Lower leg skin (tissue), 4 donors: ENCODE data around the gene ZC3H12C. TPM values are rescaled to one million over a fixed set of nuclear protein-coding genes. Genes with fewer than 3 reads are reported as not detected.

Experiments used
- DNase-seq, 2 donors: peaks; one replicate each; pipeline ENCODE4 v3.0.0-alpha.2; 2019; ENCODE audit warnings: low spot score in 2 of 2
- H3K4me3 ChIP-seq: fragments of 200-600 bp; sonication (generic); 2 replicates; pipeline ENCODE4 v1.5.1; 2017; ENCODE audit warnings: mild to moderate bottlenecking, low read depth; ENCODE audit not compliant: poor library complexity, severe bottlenecking
- POLR2A ChIP-seq, 2 donors: fragments of 450-650 bp; IDR thresholded peaks; one replicate each; pipeline ENCODE4 v1.6.1; 2016 to 2017; ENCODE audit warnings: antibody characterized with exemption in 2 of 2, mild to moderate bottlenecking in 1 of 2, moderate library complexity in 1 of 2
- WGBS, 2 donors: methylation state at CpG; one replicate each; pipeline ENCODE4 v1.1.5; 2018; 5-methylcytosine and 5-hydroxymethylcytosine counted together
- intact Hi-C: fragments of 100-400 bp; cut with DNase I; formaldehyde crosslinking; loops from one replicate; pipeline ENCODE4 v1.15.0; 2023; ENCODE audit warnings: low total_unique reads
- total RNA-seq, 4 donors: library from RNA; depleted of rRNA; stranded (reverse); fragments of >200 nt; gene quantifications; one replicate each; pipeline ENCODE4 v1.1.0, GENCODE V29; 2016
- TF ChIP-seq, protein P1 (sequence below), 3 donors: fragments of 450-650 bp; IDR thresholded peaks; one replicate each; pipeline ENCODE4 v1.5.1; 2016; ENCODE audit warnings: antibody characterized with exemption in 3 of 3, mild to moderate bottlenecking in 3 of 3, moderate library complexity in 2 of 3

ZC3H12C gene
- total RNA-seq, 4 donors from 2014 or later, result 13.7 to 22.6 (median 14.6) TPM

DNA sequence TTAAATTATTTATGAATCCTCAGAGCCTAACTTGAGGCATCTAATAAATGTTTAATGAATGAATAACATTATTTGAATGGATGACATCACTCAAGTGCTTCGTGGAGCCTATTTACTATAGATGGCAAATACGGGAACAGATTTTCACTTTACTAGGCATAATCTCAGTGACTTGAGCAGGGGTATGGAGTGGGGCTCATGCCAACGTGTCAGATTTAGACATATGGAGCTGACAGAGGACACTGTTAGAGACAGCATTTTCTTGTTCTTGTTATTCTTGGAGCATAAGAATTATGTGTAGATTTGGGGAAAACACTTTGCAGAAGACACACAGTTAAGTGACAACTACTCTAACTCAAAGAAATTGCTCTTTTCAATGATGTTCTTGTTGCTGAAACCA, 124.7 kb downstream of the ZC3H12C start:
- TF ChIP-seq POLR2A (IDR thresholded peaks at IDR 0.05), result no peak
- no peak for DNase-seq
- no peak overlapping the region for H3K4me3 ChIP-seq
- whole genome bisulfite sequencing, 2 donors, result 64 to 65% methylated on average over 3 of the region's 3 CpGs
- intact Hi-C loops, result no loop called here

DNA sequence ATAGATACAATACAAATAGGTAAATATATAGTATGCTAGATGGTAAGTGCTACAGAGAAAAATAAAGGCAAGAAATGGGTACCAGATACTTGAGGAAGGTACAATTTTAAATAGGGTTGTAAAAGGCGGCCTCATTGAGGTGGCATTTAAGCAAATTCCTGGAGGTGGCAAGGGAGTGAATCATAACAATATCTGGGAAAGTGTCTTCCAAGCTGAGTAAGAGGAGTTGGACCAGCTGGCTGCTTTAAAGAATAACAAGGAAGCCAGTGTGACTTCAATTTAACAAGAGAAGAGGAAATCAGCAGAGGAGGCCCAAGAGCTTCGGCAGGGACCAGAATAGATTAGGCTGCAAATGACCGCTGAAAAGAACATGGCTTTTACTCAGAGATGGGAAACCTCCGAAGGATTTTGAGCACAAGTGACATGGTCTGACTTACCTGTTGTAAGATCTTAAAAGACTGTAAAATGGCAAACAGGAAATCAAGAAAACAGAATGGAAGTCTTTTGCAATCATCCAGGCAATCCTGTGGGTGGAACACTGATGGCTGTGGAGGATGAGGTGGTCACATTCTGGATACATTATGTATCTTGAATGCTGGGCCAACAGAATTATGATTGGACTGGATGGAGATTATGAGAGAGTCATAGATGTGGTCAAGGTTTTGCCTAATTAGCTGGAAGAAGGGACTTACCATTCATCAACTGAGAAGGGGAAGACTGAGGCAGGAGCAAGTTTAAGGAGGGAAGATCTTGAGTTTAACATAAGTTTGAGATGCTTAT, 126.0 kb downstream of the ZC3H12C start:
- TF ChIP-seq, protein P1, sequence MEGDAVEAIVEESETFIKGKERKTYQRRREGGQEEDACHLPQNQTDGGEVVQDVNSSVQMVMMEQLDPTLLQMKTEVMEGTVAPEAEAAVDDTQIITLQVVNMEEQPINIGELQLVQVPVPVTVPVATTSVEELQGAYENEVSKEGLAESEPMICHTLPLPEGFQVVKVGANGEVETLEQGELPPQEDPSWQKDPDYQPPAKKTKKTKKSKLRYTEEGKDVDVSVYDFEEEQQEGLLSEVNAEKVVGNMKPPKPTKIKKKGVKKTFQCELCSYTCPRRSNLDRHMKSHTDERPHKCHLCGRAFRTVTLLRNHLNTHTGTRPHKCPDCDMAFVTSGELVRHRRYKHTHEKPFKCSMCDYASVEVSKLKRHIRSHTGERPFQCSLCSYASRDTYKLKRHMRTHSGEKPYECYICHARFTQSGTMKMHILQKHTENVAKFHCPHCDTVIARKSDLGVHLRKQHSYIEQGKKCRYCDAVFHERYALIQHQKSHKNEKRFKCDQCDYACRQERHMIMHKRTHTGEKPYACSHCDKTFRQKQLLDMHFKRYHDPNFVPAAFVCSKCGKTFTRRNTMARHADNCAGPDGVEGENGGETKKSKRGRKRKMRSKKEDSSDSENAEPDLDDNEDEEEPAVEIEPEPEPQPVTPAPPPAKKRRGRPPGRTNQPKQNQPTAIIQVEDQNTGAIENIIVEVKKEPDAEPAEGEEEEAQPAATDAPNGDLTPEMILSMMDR (IDR thresholded peaks at IDR 0.05), result no peak
- no peak for TF ChIP-seq POLR2A (IDR thresholded peaks at IDR 0.05)
- intact Hi-C loops, result no loop called here
- 97% methylated on average over 4 of the region's 4 CpGs for WGBS, 2 donors

More for the DNA sequence above, 126.0 kb downstream of the ZC3H12C start:
- DNase-seq, result no peak
- no peak overlapping the region for H3K4me3 ChIP-seq

Other genes starting within 250 kb of the ZC3H12C start
- gene RDX, start 203.2 kb downstream of the ZC3H12C start, total RNA-seq, result 10 to 100 TPM; 26.5 to 42.3 (median 32.6) TPM